Subcutaneous abdominal adipose tissue (tissue), 5 donors: ENCODE results near the gene RNF41.

Source experiments
- H3K27ac ChIP-seq: one replicate; pipeline ENCODE4 v1.7.0; 2013; ENCODE audit warnings: low read depth, mild to moderate bottlenecking, inconsistent platforms, low read length, moderate library complexity
- H3K27me3 ChIP-seq, 5 donors: one replicate each; pipeline ENCODE4 v1.7.0; 2013; ENCODE audit warnings: low read length in 5 of 5, inconsistent platforms in 1 of 5; ENCODE audit not compliant: control insufficient read depth in 5 of 5, insufficient read depth in 4 of 5
- H3K36me3 ChIP-seq, 5 donors: one replicate each; pipeline ENCODE4 v1.7.0; 2013; ENCODE audit warnings: low read length in 5 of 5; ENCODE audit not compliant: control insufficient read depth in 5 of 5, insufficient read depth in 5 of 5
- H3K4me1 ChIP-seq, 5 donors: one replicate each; pipeline ENCODE4 v1.7.0; 2013; ENCODE audit warnings: low read length in 5 of 5, mild to moderate bottlenecking in 3 of 5, moderate library complexity in 1 of 5; ENCODE audit not compliant: control insufficient read depth in 5 of 5, insufficient read depth in 5 of 5
- H3K4me3 ChIP-seq, 5 donors: one replicate each; pipeline ENCODE4 v1.7.0; 2013; ENCODE audit warnings: low read length in 5 of 5, low read depth in 1 of 5
- H3K9ac ChIP-seq, 5 donors: one replicate each; pipeline ENCODE4 v1.7.0; 2013; ENCODE audit warnings: low read length in 5 of 5, mild to moderate bottlenecking in 4 of 5, moderate library complexity in 3 of 5
- H3K9me3 ChIP-seq, 5 donors: one replicate each; pipeline ENCODE4 v1.7.0; 2013; ENCODE audit warnings: low read length in 5 of 5; ENCODE audit not compliant: control insufficient read depth in 5 of 5
- donor health status: healthy.
- donor health status: healthy.
- donor health status: healthy.
- donor health status: healthy.
- donor health status: healthy.

RNF41 gene

DNA sequence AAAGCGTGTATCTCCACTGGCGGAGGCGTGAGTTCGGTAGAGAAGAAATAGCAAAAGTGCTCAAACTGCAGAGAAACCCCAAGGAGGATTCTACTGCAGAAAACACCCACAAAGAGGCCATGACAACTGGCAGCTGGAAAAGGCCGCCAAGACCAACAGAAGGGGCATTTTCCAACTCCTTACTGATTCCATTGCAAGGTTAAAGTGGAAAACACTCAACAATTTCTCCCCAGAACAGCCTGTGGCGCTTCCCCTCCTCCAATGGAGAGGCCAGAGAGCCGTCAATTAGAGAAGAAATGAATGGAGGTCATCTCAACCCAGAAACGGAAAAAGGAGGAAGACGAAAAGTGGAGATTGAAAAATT, 37.1 kb upstream of the RNF41 start:
- H3K9ac ChIP-seq: peak overlapping the region; percentile 70 to 88 (median 82)
- peaks cover 0 to 29% (median 24%) of the 10 kb centered on the region in 5 donors for H3K36me3 ChIP-seq
- H3K4me1 ChIP-seq: peaks cover 5 to 27% (median 25%) of the 10 kb centered on the region in 5 donors
- H3K9me3 ChIP-seq: no peaks in the 10 kb centered on the region
- H3K27ac ChIP-seq: peak overlapping the region; percentile 86
- peak overlapping the region; percentile 80 to 88 (median 82) for H3K4me3 ChIP-seq
- H3K27me3 ChIP-seq: no peaks in the 10 kb centered on the region

DNA sequence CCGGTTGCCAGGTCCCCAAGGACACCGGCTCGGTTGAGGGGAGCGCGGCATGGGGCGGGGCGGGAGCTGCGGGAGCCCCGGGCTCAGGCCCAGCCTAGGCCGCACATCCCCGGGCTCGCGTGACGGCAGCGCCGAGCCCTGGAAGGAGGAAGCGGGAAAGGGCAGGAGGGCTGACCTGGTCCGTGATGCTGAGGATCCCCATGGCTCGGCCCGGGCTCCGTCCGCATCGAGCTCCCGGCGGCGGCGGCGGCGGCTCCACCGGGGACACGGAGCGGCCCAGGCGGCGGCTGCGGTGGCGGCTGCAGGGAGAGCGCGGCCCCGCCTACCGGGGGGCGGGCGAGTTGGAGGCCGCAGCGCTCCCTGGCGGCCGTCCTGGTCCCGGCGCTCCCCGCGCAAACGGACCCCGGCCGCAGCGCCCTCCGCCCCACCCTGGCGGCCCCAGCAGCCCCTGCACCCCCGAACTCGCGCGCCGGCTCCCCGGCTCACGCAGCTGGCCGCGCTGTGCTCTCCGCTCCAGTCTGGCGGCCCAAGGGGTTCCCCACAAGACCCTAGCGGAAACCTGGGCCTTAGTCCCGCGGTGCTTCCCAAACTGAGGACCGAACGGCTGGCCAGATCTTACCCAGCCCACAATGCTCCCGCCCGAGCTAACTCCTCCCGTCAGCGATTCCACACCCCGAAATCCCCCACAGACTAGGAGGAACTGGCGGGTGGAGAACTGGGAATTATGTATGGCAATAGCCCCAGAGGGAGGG, 36.5 kb upstream of the RNF41 start, which contains the start of gene ANKRD52:
ANKRD52 (minus strand) TSS at position 317 of the 752 bp plus-strand sequence; CDS start at position 202, 115 bp downstream.
- H3K36me3 ChIP-seq: peaks cover 0 to 35% (median 30%) of the 10 kb centered on the region in 5 donors
- peak within 1 kb of the TSS; percentile 78 to 94 (median 82) for H3K9ac ChIP-seq
- H3K4me3 ChIP-seq: peak within 1 kb of the TSS; percentile 80 to 88 (median 82)
- H3K4me1 ChIP-seq: peaks cover 5 to 27% (median 25%) of the 10 kb centered on the region in 5 donors
- H3K27me3 ChIP-seq: no peaks in the 10 kb centered on the region
- peak within 1 kb of the TSS; percentile 86 for H3K27ac ChIP-seq
- no peaks in the 10 kb centered on the region for H3K9me3 ChIP-seq

DNA sequence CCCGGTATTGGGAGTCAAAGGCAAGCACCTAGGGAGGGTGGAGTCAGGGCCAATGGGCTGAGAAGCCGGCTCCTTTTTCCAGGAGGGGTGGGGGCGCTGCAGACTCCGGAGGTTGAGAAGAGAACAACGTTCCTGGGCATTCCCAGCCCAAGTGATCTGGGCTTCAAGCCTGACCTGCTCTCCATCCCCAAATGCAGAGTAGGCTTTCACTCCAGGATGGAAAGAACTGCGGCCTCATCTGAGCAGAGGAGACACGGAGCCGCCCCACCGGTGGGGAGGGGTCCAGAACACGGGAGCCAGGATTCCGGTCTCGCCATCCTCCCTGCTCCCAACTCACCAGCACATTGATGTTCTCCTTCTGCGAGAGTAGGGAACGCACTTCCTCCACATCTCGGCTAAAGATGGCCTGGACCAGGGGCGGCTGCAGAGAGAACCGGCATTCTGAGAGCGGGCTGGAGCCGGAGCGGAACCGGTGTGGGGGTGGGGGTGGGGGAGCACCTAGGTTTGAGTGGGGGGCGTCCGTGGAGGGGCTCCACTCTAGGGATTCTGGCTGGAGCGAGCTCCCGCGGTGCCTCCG, 35.9 kb upstream of the RNF41 start:
- peaks cover 5 to 27% (median 25%) of the 10 kb centered on the region in 5 donors for H3K4me1 ChIP-seq
- H3K4me3 ChIP-seq: peak overlapping the region; percentile 67 to 88 (median 82)
- H3K9ac ChIP-seq: peak overlapping the region; percentile 26 to 94 (median 78)
- H3K27me3 ChIP-seq: no peaks in the 10 kb centered on the region
- peak overlapping the region; percentile 86 for H3K27ac ChIP-seq
- H3K9me3 ChIP-seq: no peaks in the 10 kb centered on the region
- peaks cover 0 to 42% (median 37%) of the 10 kb centered on the region in 5 donors for H3K36me3 ChIP-seq

DNA sequence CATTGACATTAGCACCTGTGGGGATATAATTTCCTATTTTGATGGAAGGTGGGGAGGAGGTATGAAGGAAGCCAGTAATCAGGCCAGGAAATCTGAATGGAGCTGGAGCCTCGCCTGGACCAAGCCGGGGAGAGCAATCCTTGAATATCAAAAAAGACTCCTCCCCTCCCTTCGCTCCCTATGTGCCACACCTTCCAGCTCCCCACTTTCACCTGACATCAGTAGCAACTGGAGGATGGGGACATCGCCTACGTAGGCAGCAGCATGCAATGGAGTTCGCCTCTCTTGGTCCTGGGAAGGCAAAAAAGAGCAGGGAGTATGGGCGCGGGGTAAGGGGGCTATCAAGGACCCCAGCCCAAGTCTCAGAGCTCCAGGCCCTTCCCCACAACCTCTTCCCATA, 35.3 kb upstream of the RNF41 start:
- Histone ChIP-seq H3K27me3 (no peaks in the 10 kb centered on the region), H3K4me1 (peaks cover 5 to 27% (median 25%) of the 10 kb centered on the region in 5 donors), H3K4me3 (peak overlapping the region; percentile 67 to 88 (median 82)), H3K9me3 (no peaks in the 10 kb centered on the region), H3K27ac (no peak overlapping the region), H3K36me3 (peaks cover 2 to 47% (median 42%) of the 10 kb centered on the region in 5 donors), H3K9ac (peak overlapping the region; percentile 17 to 94 (median 78))

DNA sequence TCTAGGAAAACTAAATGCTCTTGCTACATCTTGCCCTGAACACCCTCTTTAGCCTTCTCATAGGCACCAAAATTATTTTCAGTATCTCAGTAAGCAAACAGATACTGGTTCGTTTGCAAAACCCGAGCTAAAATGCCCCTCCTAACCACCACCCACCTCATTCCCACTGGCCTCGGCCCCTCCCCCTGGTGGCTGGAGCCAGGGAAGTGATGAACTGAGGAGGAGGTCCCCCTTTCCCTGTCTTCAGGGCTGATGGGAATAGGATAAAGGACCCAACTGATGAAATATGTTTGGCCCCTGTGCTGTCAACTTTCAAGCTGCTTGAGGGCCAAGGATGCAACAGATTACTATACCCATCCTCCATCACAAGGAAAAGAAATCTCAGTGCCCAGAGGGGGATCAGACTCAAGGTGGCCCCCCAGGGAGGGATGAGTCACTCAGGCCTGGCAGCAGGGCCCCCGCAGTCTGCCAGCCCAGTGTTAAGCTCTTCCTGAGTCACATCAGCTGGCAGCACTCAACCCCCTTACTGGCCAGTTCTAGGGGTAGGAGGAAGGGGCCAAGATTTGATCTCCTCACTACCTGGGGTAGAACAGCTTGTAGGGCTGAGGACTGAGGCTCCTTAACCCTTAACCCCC, 34.7 kb upstream of the RNF41 start:
- Histone ChIP-seq H3K9ac (peak overlapping the region in 4 of 5 donors; percentile 17 to 94 (median 80)), H3K27me3 (no peaks in the 10 kb centered on the region), H3K9me3 (no peaks in the 10 kb centered on the region), H3K4me3 (peak overlapping the region in 2 of 5 donors; percentile 82 to 85), H3K4me1 (peaks cover 5 to 27% (median 25%) of the 10 kb centered on the region in 5 donors), H3K36me3 (peaks cover 2 to 53% (median 48%) of the 10 kb centered on the region in 5 donors), H3K27ac (no peak overlapping the region)

DNA sequence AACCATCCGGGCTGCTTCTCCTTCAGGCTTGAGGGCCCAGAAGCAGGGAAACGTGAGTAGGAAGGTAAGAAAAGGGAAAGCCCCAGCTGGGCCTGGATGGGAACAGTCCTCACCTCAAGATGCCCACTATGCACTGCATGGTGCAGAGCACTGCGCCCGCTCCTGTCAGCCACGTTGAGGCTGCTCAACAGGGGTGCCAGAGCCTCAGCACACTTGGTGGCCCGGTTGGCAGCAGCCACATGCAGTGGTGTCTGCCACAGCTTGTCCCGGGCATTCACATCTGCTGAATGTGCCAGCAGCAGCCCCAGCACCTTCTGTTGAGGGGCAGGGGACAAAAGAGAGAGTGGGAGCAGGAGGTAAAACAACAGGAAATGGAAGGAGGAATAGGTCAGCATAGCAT, 33.9 kb upstream of the RNF41 start:
- Histone ChIP-seq H3K4me3 (no peak overlapping the region), H3K9me3 (no peaks in the 10 kb centered on the region), H3K36me3 (peaks cover 2 to 56% (median 50%) of the 10 kb centered on the region in 5 donors), H3K9ac (peak overlapping the region in 2 of 5 donors; percentile 29 to 94), H3K27me3 (no peaks in the 10 kb centered on the region), H3K27ac (no peak overlapping the region), H3K4me1 (peaks cover 5 to 27% (median 25%) of the 10 kb centered on the region in 5 donors)

DNA sequence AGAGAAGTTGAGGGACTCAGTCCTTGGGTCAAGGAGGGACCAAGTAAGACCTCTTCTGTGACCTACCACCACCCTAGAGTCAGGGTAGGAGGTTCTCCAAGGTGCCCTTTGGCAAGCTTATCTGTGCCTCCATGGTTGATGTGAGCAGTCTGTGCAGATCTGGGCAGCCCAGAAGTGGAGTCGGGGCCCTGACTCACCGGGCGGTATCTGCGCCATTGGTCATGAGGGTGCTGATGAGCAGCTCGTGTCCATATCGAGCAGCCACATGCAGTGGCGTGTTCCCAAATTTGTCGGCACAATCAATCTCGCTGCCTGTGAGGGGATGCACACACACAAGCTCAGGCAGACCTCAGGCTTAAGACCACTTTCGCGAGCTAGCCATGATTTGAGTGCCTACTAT, 31.4 kb upstream of the RNF41 start:
- Histone ChIP-seq H3K9me3 (no peaks in the 10 kb centered on the region), H3K27me3 (no peaks in the 10 kb centered on the region), H3K4me3 (no peak overlapping the region), H3K36me3 (peaks cover 2 to 77% (median 65%) of the 10 kb centered on the region in 5 donors), H3K27ac (no peak overlapping the region), H3K9ac (no peak overlapping the region), H3K4me1 (peaks cover 5 to 19% (median 16%) of the 10 kb centered on the region in 5 donors)

DNA sequence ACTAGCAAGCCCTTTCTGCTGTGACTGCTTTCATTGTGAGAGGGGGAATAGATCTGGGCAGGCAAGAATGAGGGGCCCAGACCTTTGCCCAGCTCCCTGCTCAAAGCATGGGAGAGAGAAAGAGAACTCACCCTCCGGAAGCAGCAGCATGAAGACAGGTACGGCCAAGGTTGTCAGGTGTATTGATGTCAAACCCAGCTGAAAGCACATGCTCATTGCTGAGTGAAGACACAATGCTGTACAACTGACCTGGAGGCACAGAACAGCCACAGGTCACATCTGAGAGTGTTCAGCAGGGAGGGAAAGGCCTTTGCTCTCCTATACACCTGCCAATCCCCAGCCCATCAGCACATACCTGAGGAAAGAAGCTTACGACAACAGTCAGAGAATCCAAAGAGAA, 30.9 kb upstream of the RNF41 start:
- Histone ChIP-seq H3K9me3 (no peaks in the 10 kb centered on the region), H3K4me3 (no peak overlapping the region), H3K4me1 (peaks cover 5 to 18% (median 15%) of the 10 kb centered on the region in 5 donors), H3K27me3 (no peaks in the 10 kb centered on the region), H3K27ac (no peak overlapping the region), H3K9ac (no peak overlapping the region), H3K36me3 (peaks cover 2 to 81% (median 70%) of the 10 kb centered on the region in 5 donors)

DNA sequence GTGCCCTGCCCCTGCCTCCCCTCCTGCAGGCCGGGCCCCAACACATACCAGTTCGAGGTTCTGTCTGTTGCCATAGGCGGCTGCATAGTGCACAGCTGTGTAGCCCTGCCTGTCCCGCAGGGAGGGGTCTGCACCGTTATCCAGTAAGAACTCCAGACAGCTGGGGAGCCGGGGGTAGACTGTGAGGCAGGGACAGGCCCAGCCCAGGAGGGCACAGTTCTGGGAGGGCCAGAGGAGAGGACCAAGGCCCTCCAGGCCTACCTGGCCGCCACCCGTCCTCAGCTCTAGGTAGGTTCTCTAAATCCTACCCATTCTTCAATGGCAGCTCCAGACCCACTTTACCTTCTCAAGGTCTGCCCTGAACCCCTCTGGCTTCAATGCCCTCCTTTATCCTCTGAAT, 27.0 kb upstream of the RNF41 start:
- Histone ChIP-seq H3K36me3 (peaks cover 2 to 89% (median 79%) of the 10 kb centered on the region in 5 donors), H3K27me3 (no peaks in the 10 kb centered on the region), H3K9me3 (no peaks in the 10 kb centered on the region)

More for the DNA sequence above, 27.0 kb upstream of the RNF41 start:
- Histone ChIP-seq H3K4me1 (peaks cover 0 to 7% (median 7%) of the 10 kb centered on the region in 5 donors), H3K4me3 (no peak overlapping the region), H3K9ac (no peak overlapping the region), H3K27ac (no peak overlapping the region)
